Measurements from ENCODE around the gene PRELID2. TPM values are rescaled to one million over a fixed set of nuclear protein-coding genes. Genes with fewer than 3 reads are reported as not detected.

Gene PRELID2
- total and polyA plus RNA-seq, 2 experiments from 2014 or later = 7.0 to 7.4 TPM

DNA sequence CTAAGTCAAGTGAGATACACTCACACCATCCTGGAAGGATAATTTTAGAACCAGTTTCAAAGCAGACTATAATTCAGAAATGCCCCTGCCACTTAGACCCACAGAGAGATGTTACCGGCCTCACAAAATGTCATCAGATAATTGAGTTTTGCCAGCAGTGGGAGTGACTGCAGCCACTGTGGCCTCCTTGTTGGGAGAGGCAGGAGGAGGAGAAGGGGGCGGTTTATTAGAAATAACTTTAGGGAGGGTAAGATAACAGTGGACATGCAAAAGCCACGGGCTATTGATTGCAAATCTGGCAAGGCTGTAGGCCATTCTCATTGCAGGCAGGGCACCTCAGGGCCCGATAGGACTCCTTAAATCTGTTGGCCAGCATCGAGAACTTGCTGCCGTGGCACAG lies 24.3 kb upstream of the PRELID2 start:
- WGBS, 2 experiments (ENCODE audit: low coverage in 1 of 2, low lambda C conversion rate in 2 of 2, missing lambda C conversion rate in 2 of 2) = 82 to 83% methylated on average over 6 of the region's 6 CpGs
- H3K4me1 ChIP-seq (ENCODE audit: insufficient read depth) = peaks cover 12% of the 10 kb centered on the region; the same call in 1 of the 2 replicates
- H3K27ac ChIP-seq = no peak overlapping the region
- H4K20me1 ChIP-seq (ENCODE audit: insufficient read depth) = no peaks in the 10 kb centered on the region
- no peak overlapping the region for H3K4me3 ChIP-seq
- H3K36me3 ChIP-seq (ENCODE audit: low read depth) = no peaks in the 10 kb centered on the region
- H3K9ac ChIP-seq = no peak overlapping the region
- no peaks in the 10 kb centered on the region for H3F3A ChIP-seq (ENCODE audit: insufficient read depth)
- no peaks in the 10 kb centered on the region for H3K9me3 ChIP-seq (ENCODE audit: low read depth)
- in situ Hi-C loops (cut with MboI) = no loop called here
- no peaks in the 10 kb centered on the region for H3K79me2 ChIP-seq (ENCODE audit: insufficient read depth)
- no peak overlapping the region for H2AFZ ChIP-seq
- H3K4me2 ChIP-seq (ENCODE audit: unreplicated experiment) = no peak overlapping the region
- no peaks in the 10 kb centered on the region for H3K27me3 ChIP-seq (replicated peaks; ENCODE audit: insufficient read depth)
- H3K9me2 ChIP-seq (ENCODE audit: insufficient read depth) = no peaks in the 10 kb centered on the region
- TF ChIP-seq EZH2 (IDR thresholded peaks at IDR 0.05; ENCODE audit: insufficient read depth, poor library complexity, severe bottlenecking) = no peak
- no peak for TF ChIP-seq EZH2phosphoT487 (IDR thresholded peaks at IDR 0.05; ENCODE audit: insufficient read depth, low read depth)
- DNase-seq = no peak

GRCh38 chr5:145858959-145859358 lies 23.8 kb upstream of the PRELID2 start:
- DNase-seq = peak; percentile 10
- Histone ChIP-seq H3K79me2 (ENCODE audit: insufficient read depth) (no peaks in the 10 kb centered on the region), H3K9ac (no peak overlapping the region), H3F3A (ENCODE audit: insufficient read depth) (no peaks in the 10 kb centered on the region), H3K4me3 (no peak overlapping the region), H2AFZ (no peak overlapping the region), H3K27me3 (replicated peaks; ENCODE audit: insufficient read depth) (no peaks in the 10 kb centered on the region), H3K4me1 (ENCODE audit: insufficient read depth) (peaks cover 14% of the 10 kb centered on the region; the same call in 1 of the 2 replicates), H4K20me1 (ENCODE audit: insufficient read depth) (no peaks in the 10 kb centered on the region), H3K27ac (no peak overlapping the region), H3K9me2 (ENCODE audit: insufficient read depth) (no peaks in the 10 kb centered on the region), H3K9me3 (ENCODE audit: low read depth) (no peaks in the 10 kb centered on the region), H3K4me2 (ENCODE audit: unreplicated experiment) (no peak overlapping the region), H3K36me3 (ENCODE audit: low read depth) (no peaks in the 10 kb centered on the region)
- TF ChIP-seq EZH2 (IDR thresholded peaks at IDR 0.05; ENCODE audit: insufficient read depth, poor library complexity, severe bottlenecking) (no peak), EZH2phosphoT487 (IDR thresholded peaks at IDR 0.05; ENCODE audit: insufficient read depth, low read depth) (no peak)
- 90 to 94% methylated on average over 4 of the region's 4 CpGs for WGBS, 2 experiments (ENCODE audit: low coverage in 1 of 2, low lambda C conversion rate in 2 of 2, missing lambda C conversion rate in 2 of 2)
- in situ Hi-C loops (cut with MboI) = no loop called here

GRCh38 chr5:145856285-145856818 lies 21.2 kb upstream of the PRELID2 start:
- no peaks in the 10 kb centered on the region for H3K9me2 ChIP-seq (ENCODE audit: insufficient read depth)
- no peaks in the 10 kb centered on the region for H3K27me3 ChIP-seq (replicated peaks; ENCODE audit: insufficient read depth)
- H3K9me3 ChIP-seq (ENCODE audit: low read depth) = no peaks in the 10 kb centered on the region
- peak overlapping the region; percentile 49 for H3K4me3 ChIP-seq
- peaks cover 14% of the 10 kb centered on the region; the same call in 1 of the 2 replicates for H3K4me1 ChIP-seq (ENCODE audit: insufficient read depth)
- H3F3A ChIP-seq (ENCODE audit: insufficient read depth) = no peaks in the 10 kb centered on the region
- TF ChIP-seq EZH2 (IDR thresholded peaks at IDR 0.05; ENCODE audit: insufficient read depth, poor library complexity, severe bottlenecking) (no peak), EZH2phosphoT487 (IDR thresholded peaks at IDR 0.05; ENCODE audit: insufficient read depth, low read depth) (no peak)
- H2AFZ ChIP-seq = peak overlapping the region; percentile 75
- H3K4me2 ChIP-seq (ENCODE audit: unreplicated experiment) = peak overlapping the region; percentile 65
- in situ Hi-C loops (cut with MboI) = no loop called here
- no peaks in the 10 kb centered on the region for H3K79me2 ChIP-seq (ENCODE audit: insufficient read depth)
- peak overlapping the region; percentile 63 for H3K9ac ChIP-seq
- DNase-seq = peak; percentile 83
- H3K36me3 ChIP-seq (ENCODE audit: low read depth) = no peaks in the 10 kb centered on the region
- no peaks in the 10 kb centered on the region for H4K20me1 ChIP-seq (ENCODE audit: insufficient read depth)
- H3K27ac ChIP-seq = no peak overlapping the region; the same call in 1 of the 2 replicates
- WGBS, 2 experiments (ENCODE audit: low coverage in 1 of 2, low lambda C conversion rate in 2 of 2, missing lambda C conversion rate in 2 of 2) = 14 to 15% methylated on average over 24 to 25 of the region's 25 CpGs

- Histone ChIP-seq H3K79me2 (ENCODE audit: insufficient read depth) (no peaks in the 10 kb centered on the region), H3K4me3 (peak overlapping the region; percentile 49), H3F3A (ENCODE audit: insufficient read depth) (no peaks in the 10 kb centered on the region), H3K9ac (peak overlapping the region; percentile 63), H4K20me1 (ENCODE audit: insufficient read depth) (no peaks in the 10 kb centered on the region), H3K9me2 (ENCODE audit: insufficient read depth) (no peaks in the 10 kb centered on the region), H3K9me3 (ENCODE audit: low read depth) (no peaks in the 10 kb centered on the region), H2AFZ (peak overlapping the region; percentile 75), H3K4me1 (ENCODE audit: insufficient read depth) (peaks cover 14% of the 10 kb centered on the region; the same call in 1 of the 2 replicates), H3K4me2 (ENCODE audit: unreplicated experiment) (peak overlapping the region; percentile 65), H3K27ac (no peak overlapping the region; the same call in 1 of the 2 replicates), H3K27me3 (replicated peaks; ENCODE audit: insufficient read depth) (no peaks in the 10 kb centered on the region), H3K36me3 (ENCODE audit: low read depth) (no peaks in the 10 kb centered on the region)
- 81 to 83% methylated on average over 4 of the region's 4 CpGs for WGBS, 2 experiments (ENCODE audit: low coverage in 1 of 2, low lambda C conversion rate in 2 of 2, missing lambda C conversion rate in 2 of 2)
- in situ Hi-C loops (cut with MboI) = no loop called here
- TF ChIP-seq EZH2 (IDR thresholded peaks at IDR 0.05; ENCODE audit: insufficient read depth, poor library complexity, severe bottlenecking) (no peak), EZH2phosphoT487 (IDR thresholded peaks at IDR 0.05; ENCODE audit: insufficient read depth, low read depth) (no peak)
- no peak for DNase-seq
Observed at GRCh38 chr5:145855763-145856267, 20.7 kb upstream of the PRELID2 start.
